IPS-18c (cell line): Measurements from ENCODE around the gene TCF3.
"Not testable (repeated sequence)": the region's sequence is repeated elsewhere in the genome, so short reads cannot be mapped to it uniquely, and the experiment has no call there.

ENCODE experiments used
- H3K4me3 ChIP-seq: 2 replicates; pipeline ENCODE4 v1.7.0; 2013; ENCODE audit warnings: low read depth, mild to moderate bottlenecking, low read length, moderate library complexity; ENCODE audit not compliant: insufficient read depth
- H3K9me3 ChIP-seq: one replicate; pipeline ENCODE4 v1.6.1; 2013; ENCODE audit warnings: mild to moderate bottlenecking, low read length, moderate library complexity; ENCODE audit not compliant: control insufficient read depth, insufficient read depth

TCF3 gene

DNA sequence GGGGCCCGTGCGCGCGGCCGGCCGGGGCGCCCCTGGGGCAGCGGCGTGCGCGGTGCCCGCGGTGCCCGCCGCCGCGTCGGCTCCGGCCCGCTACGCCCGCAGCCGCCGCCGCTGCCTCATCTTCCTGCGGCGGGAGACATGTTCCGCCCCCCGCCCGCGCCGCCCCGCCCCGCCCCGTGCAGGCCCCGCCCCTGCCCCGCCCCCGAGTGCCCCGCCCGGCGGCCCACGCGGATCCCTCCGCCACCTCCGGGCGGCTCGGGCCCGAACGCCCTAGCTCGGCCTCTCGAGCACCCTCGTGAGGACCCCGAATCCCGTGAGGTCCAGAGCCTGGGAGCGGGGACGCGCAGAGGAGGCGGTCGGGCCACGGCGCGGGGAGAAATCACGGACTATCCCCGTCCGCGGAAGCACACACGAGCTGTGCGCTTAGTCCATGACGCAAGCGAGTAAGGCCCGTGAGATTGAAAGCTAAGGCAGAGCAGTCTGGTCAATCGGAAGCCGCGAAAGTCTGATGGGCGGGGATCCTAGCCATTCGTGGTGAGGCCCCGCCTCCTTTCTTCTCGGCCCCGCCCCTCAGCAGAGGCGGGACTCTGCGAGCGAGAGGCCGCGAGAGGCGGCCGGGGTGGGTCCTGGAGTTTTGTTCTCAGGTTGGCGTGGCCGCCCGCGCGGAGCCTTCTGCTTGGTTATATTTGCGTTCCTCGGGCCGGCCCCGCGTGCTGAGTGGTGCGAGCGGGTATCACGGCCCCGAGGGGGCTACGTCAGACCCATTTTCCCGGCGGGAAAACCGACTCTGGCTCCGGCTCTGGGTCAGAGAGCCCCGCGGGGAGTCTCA, at the start of gene TCF3:
Gene TCF3 (minus strand): TSS at position 145 of the 829 bp plus-strand sequence. CDS start 2,367 bp downstream, outside the sequence.
- Histone ChIP-seq H3K4me3 (peak within 1 kb of the TSS; percentile 91), H3K9me3 (peaks cover 8% of the 10 kb centered on the region)

DNA sequence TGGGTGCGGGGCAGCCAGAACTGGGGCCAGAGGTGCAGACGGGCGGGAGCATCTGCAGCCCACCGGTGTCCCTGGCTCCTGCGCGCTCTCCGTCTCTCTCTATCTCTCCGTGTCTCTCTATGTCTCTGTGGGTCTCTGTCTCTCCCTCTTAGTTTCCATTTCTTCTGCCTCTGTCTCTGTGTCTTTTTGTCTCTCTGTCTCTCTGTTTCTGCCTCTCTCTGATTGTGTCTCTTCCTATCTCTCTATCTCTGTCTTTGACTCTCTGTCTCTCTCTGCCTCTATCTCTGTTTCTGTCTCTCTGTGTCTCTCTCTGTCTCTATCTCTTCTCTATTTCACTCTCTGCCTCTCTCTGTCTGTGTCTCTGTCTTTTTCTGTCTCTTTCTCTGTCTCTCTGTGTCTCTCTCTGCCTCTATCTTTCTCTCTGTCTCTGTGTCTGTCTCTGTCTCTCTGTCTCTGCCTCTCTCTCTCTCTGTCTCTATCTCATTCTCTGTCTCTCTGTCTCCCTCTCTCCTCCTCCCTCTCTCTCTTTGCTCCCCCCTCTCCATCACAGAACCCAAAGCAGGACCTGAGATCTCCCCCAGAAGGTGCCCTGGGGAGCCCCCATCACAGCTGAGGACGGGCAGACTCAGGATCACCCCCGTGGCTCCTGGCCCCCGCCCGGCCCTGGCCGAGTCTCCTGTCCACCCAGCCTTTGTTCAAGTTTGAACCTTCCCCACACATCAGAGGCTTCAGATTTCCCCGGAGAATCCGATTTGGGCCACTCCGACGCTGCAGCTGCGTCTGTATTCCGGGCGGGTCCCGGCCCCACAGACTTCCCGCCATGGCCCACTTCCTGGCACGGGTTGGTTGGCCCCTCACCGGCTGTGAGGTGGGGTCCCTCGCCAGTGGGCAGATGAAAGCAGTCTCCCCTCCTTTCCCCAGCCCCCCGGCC, 48.6 kb upstream of the TCF3 start:
- no peaks in the 10 kb centered on the region for H3K9me3 ChIP-seq
- no peak overlapping the region for H3K4me3 ChIP-seq

DNA sequence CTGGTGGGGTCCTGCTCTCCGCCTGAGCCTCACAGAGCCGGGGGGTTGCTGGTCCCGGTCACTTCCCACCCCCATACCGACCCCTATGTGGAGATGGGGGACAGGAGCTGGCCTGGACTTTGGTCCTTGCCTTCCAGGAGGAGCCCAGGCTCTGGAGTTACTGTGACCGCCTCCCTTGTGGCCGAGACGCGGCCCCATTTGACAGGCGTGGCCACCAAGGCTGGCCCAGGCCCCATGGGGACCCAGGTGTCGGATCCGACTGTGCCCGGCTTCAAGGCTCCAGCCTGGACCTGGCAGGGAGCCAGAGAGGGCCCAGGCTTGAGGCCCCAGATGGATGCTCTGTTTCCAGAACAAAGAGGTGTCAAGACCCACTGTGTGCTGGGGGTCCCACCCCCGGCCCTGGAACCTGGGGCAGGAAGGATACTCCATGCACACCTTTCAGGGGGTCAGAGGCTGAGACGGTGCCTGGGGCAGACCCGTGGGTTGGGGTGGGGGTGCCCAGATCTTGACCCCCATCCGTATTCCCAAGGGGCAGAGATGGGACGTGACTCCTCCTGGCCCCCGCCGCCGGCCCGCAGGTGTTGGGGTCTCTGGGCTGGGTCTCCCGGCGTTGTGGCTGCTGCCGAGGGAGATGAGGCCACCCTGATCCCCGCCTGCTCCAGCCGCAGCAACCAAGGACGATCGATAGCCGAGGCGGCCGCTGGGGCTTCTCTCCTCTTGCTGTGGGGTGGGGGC, 47.8 kb upstream of the TCF3 start:
- H3K9me3 ChIP-seq = no peaks in the 10 kb centered on the region
- H3K4me3 ChIP-seq = no peak overlapping the region

DNA sequence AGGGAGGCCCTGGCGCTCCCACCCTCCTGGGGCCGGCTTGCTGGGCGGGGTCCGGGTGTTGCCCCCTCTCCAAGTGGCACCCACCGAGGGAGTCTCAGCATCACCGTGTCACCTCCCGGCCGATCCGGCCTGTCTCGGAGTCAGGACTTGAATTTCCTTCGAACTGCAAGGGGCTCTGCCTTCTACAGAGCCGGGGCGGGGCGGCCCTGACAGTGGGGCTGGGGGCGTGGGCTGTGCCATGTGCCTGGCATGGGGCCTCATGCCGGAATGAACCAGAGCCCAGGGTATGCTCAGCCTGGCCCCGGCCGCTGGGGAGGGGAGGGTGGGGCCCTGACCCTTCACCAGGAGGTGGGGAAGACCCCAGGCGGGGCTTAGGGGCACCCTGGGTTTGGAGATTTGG, 47.0 kb upstream of the TCF3 start:
- Histone ChIP-seq H3K4me3 (no peak overlapping the region), H3K9me3 (no peaks in the 10 kb centered on the region)

DNA sequence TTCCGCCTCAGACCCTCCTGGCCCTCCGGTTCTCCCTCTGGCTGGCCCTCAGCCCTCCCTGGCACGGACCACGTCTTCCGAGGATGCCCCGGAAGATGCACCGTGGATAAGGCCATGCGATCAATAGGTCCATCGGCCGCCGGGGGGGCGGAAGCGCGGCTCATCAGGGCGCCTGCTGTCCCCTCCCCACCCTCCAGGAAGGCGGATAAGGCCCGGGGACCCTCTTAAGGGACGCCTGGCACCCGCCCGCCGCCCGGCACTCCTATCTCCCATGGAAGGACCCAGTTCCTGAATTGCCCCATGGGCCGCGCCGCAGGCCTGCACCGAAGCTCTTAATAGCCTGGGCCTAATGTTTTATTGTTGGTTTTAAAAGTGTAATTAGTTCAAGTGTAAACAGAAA, 46.2 kb upstream of the TCF3 start:
- no peak overlapping the region for H3K4me3 ChIP-seq
- H3K9me3 ChIP-seq = no peaks in the 10 kb centered on the region

DNA sequence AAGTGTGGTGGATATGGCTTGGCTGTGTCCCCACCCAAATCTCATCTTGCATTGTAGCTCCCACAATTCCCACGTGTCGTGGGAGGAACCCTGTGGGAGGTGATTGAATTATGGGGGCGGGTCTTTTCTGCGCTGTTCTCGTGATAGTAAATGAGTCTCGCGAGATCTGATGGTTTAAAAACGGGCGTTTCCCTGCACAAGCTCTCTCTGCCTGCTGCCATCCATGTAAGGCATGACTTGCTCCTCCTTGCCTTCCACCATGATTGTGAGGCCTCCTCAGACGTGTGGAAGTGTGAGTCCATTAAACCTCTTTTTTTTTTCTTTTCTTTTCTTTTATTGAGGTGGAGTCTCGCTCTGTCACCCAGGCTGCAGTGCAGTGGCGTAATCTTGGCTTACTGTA, 43.1 kb upstream of the TCF3 start:
- H3K9me3 ChIP-seq, H3K4me3 ChIP-seq: not testable (repeated sequence)

DNA sequence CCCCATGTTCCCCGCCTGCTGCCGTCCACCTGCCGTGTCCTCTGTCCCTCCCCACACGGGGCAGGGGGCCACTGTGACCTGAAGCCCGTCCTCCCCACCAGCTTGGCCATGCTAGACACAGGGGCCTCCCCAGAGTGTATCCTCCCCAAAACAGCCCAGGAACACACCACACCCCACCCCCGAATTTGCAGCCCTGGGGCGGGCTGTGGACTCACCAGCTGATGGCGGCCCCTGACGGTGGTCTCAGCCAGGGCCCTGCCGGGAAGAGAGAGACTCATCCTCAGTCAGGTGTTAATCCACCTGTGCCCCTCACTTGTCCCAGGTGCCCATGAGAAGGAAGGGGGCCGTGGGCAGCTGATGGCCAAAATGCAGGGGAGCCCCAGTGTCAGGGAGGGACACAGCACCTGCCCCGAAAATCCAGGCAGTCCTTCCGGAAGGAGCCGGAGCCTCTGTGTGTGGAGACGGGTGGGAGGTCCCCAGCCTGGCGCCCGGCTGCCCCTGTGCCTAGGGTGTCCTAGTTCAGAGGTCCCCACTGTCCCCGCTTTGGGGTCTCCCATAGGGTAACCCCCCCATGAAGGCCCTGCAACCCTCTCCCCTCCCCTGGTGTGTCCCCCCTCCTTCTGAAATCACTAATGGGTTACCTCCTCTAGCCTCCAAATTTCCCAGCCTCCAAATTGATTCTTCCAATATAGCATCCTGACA, 39.3 kb upstream of the TCF3 start:
- H3K9me3 ChIP-seq = no peaks in the 10 kb centered on the region
- no peak overlapping the region for H3K4me3 ChIP-seq

DNA sequence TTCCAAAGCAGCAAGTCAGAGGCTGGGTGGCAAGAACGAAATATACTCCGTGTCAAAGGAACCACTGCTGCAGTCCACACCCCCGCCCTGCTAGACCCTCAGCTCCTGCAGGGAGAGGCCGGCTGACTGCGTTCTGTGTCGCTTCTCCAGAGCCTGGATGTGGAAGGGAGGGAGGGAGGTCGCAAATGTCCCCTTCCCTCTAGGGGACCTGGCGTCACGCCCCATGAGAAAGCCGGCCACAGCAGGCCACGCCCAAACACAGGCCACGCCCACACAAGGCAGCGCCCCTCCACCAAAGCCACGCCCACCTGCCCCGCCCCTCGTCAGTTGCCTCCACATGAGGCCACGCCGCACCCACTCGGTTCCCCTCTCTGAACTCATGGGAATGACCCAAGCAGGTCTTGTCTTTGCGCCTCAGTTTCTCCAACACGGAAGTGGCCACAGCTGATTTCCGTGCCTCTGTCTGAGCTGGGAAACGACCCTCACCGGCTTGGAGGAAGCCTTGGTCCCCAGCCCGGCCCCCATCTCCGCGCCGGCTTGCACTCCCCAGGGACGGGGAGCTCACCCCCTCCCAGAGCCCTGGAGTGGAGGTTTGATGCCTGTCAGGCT, 38.4 kb upstream of the TCF3 start:
- H3K4me3 ChIP-seq = peak overlapping the region; percentile 20; the same call in 1 of the 2 replicates

DNA sequence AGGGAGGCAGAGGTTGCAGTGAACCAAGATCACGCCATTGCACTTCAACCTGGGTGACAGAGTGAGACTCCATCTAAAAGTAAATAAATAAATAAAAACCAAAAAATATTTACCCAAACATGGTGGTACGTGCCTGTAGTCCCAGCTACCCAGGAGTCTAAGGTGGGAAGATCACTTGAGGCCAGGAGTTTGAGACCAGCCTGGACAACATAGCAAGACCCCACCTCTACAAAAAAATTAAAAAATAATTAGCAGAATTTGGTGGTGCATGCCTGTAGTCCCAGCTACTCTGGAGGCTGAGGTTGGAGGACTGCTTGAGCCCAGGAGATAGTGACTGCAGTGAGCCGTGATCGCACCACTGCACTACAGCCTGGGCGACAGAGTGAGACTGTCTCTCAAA, 33.4 kb upstream of the TCF3 start:
- not testable (repeated sequence) for H3K4me3 ChIP-seq, H3K9me3 ChIP-seq

More for the DNA sequence above, 38.4 kb upstream of the TCF3 start:
- H3K9me3 ChIP-seq = no peaks in the 10 kb centered on the region

DNA sequence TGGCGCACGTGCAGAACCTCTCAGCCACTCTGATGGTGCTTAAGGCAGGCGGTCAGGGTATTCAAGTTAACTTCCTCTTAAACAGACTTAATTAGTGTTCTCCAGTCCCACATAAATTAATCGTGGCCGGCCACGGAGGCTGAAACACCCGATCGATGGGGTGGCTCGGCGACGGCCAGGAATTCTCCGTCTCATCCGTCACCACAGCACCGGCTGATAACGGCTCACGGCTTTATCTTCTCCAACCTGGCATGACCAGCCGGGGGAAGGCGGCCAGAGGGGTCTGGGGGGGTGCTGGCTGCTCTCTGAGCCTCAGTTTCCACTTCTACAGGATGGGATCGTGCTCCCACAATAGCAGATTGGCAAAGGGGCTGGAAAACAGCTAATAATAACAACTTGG, 32.6 kb upstream of the TCF3 start:
- H3K4me3 ChIP-seq = no peak overlapping the region

DNA sequence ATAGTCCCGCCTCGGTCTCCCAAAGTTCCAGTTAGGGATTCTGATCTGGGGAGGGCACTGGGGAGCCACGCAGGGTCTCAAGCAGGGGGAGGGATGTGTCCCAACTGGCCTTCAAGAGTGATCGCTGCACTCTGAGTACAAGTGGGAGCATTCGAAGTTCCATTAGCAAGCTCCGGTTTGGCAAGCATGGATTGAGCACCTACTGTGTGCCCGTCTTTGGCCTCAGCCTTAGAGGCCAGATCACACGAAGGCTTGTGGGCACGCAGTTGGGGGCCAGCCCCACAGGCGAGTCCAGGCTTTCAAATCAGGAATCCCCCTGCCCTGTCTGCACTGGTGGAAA, 32.1 kb upstream of the TCF3 start:
- Histone ChIP-seq H3K9me3 (no peaks in the 10 kb centered on the region), H3K4me3 (no peak overlapping the region)

More for the DNA sequence above, 32.6 kb upstream of the TCF3 start:
- no peaks in the 10 kb centered on the region for H3K9me3 ChIP-seq

DNA sequence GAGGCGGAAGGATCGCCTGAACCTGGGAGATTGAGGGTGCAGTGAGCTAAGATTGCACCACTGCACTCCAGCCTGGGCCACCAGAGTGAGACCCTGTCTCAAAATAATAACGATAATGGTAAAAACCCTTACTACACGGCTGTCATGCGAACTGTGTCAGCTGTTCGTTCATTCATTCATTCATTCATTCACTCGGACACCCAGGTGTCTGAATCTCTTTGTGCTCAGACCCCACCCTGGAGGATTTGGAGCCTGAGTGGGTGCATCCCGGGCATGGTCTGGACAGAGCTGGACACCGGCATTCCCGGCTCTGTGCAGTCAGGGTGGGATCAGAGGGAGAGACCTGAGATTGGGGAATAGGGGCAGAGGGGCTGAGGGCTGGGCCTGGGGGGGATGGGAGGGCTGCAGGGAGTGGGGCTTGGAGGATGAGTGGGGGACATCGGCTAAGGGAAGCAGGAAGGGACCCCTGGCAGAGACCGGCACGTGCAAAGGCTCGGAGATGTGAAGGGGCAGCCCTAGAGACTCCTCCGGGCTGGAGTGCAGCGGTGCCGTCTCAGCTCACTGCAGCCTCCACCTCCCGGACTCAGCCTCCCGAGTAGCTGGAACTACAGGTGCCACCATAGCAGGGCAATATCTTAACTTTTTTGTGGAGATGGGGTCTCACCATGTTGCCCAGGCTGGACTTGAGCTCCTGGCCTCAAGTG, 31.6 kb upstream of the TCF3 start:
- no peak overlapping the region for H3K4me3 ChIP-seq
- H3K9me3 ChIP-seq = no peaks in the 10 kb centered on the region

DNA sequence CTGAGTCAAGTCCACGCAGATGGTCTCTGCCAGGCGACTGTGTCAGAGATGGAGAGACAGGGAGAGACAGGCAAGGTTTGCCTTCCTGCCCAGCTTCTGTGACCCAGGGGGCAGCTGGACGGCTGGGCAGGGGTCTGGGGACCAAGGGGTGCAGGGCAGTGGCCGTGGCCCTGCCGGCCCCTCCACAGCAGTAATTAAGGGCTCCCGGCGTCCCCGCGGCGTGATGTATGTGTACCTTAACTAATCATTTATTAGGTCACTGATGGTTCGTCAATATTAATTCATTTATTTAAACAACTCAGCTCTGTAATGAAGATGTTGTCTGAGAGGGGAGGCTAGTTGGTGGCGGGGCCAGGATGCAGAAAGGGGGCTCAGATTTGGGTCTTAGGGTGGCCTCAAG, 28.6 kb upstream of the TCF3 start:
- no peak overlapping the region for H3K4me3 ChIP-seq
- H3K9me3 ChIP-seq = no peaks in the 10 kb centered on the region

DNA sequence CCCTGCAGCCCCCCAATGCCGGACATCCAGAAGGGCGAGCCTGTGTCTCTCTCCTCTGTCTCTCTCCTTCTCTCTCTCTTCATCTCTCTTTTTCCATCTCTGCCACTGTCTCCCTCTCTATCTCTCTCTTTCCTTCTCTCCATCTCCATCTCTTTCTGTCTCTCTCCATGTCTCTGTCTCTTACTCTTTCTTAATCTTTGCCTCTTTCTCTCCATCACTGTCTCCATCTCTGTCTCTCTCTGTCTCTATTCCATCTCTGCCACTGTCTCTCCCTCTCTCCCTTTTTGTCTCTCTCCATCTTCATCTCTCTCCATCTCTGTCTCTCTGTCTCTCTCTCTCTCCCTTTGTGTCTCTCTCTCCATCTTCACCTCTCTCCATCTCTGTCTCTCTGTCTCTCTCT, 25.7 kb upstream of the TCF3 start:
- Histone ChIP-seq H3K4me3 (no peak overlapping the region), H3K9me3 (no peaks in the 10 kb centered on the region)

DNA sequence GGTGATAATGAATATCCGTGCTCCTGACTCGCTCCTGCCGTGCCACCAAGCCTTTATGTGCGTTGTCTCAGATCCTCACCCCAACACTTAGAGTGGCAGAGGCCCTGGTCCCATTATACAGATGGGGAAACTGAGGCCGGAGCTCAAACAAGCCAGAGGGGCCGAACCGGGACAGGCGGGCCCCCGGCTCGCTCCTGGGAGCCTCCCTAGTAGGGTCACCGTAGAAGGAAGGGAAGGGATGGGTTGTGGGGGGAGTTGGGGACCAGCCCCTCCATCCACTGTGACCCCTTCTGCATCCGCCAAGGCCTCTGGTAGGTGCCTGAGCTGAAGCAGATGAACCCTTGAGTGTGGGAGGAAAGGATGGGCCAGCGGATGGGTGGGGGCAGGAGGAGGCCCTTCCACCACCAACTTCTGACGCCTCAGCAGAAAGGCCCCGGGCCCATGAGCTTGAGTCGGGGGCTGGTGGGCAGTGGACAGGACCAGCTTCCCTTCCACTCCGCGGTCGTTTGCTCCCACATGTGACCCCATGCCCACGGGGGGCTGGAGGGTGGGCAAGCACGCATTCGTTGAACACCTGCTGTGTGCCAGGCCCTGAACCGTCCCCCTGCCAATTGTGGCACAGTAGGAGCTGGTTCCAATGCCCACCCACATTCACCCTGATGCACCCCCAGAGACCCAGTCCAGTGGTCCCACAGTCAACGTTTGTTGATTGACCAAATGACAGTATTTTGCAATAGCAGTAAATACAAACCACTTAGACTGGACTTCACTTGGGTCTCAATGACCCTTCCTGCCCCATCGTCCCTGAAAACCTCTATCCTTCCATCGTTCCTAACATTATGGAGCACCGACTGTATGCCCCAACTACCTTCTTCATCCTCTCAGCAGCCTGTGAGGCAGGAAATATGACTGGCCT, 24.2 kb upstream of the TCF3 start:
- Histone ChIP-seq H3K4me3 (no peak overlapping the region; the same call in 1 of the 2 replicates), H3K9me3 (no peaks in the 10 kb centered on the region)
